HG02759 (cell line): Measurements from ENCODE around the gene ZNF497.

Experiments used
- ATAC-seq: cut with Tn5 transposase; IDR thresholded peaks from one replicate; pipeline ENCODE4 v1.9.1; 2021; ENCODE audit warnings: mild to moderate bottlenecking, moderate library complexity; ENCODE audit not compliant: unreplicated experiment

Gene ZNF497

DNA sequence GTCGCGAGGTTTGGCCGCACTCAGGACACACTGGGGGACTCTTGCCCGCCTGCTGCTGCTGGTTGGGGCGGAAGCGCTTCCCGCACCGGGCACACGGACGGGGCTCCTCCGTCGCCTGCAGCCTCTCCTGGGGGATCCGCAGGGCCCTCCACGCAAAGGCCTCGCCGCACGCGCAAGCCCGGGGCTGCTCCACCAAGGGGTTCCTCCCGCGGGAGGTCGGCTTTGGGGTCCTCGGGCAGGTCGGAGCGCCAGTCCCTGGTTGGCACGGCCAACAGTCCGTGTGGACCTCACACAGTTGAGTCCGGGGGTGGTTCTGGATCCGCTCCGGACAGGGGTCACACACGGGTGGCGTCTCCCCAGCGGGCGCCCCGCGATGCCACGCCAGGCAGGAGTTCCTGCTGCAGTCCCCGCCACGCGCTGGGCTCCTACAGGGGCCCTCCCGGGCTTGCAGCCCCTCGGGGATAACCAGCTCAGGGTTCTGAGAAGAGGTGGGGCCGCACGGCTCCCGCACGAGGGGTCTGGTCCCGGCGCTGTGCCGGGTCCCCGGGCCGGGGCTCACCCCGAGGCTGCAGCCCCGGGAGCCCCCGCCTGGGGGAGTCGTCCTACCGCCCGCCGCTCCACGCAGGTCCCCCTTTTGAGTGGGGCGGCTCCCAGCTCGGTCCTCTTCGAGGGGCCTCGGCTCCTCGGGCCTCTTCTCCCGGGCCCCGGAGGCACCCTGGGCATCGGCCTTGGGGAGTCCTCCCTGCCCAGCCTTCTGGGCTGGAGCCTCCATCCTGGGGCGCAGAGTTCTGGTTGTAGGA is 6.2 kb upstream of the ZNF497 start:
- no peak for ATAC-seq

DNA sequence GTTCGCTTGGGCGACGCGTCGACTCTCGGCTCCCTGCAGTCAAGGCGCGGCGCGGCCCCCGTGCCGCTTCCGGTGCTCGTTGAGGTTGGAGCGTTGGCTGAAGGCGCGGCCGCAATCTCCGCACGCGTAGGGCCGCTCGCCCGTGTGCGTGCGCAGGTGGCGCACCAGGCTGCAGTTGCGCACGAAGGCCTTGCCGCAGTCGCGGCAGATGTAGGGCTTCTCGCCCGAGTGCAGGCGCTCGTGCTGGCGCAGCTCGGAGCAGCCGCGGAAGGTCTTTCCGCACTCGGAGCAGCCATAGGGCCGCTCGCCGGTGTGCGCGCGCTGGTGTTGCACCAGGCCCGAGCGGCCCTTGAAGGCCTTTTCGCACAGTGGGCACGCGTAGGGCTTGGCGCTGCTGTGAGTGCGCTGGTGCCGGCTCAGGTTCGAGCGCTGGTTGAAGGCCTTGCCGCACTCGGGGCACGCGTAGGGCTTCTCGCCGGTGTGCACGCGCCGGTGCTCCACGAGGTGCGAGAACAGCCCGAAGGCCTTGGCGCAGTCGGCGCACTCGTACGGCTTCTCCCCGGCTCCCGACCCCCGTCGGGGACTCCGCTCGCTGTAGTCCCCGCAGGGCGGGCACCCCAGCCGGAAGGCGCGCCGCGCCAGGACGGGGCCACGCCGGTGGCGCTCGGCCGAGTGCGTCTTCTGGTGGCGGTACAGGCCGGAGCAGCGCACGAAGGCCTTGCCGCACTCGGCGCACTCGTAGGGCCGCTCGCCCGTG is 5.3 kb upstream of the ZNF497 start:
- ATAC-seq, result no peak

DNA sequence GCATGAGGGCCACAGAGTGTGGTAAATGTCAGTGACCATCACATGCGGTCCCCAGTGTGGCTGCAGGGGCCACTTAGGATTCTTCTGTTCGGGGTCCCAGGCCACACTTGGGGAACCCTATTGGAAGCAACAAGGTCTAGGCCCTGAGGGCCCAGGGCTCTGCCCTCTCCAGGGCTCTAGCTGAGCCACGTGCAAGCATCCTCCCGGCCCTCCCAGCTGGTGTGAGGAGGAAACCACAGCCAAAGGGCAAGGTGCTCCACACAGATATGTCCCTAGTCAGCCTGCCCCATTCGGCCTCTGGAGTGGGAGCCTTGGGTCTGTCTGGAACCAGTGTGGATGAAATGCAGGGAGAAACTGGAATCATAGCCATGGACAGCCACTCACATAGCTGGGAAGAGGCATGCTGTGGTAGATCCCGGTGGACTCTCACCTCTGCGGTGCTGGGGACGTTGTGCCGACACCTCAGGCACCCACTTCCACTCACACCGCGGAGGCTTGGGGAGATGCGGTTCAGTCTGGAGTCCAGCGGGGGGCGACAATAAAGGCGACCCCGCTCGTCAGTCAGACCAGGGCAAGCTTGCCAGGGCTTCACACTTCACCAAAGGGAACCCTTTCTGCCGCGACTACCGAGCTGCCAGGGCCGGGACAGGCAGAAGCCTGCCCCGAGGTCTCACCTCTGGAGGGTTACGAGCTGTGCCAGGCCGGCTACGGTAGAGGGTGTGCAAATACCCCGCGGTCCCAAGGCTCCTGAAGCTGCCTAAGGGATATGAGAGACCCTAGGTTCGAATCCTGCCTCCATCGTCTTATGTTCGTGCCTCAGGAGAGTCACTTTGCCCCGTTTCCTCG is 4.3 kb upstream of the ZNF497 start:
- no peak for ATAC-seq

DNA sequence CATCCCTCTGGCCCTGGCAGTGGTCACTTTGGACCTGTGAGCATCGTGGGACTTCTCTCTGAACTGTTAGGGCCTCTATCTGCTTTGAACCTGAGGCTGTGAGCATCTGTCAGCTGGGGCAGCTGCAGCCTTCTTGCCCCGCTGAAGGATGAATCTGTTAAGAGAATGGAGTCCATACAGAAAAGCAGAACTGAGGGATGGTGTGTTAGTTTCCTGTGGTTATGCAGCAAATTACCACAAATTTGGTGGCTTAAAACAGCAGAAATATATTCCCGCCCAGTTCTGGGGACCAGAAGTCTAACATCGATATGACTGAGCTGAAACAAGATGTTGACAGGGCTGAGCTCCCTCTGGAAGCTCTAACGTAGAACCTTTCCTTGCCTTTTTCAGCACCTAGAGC is 1.6 kb upstream of the ZNF497 start:
- no peak for ATAC-seq

DNA sequence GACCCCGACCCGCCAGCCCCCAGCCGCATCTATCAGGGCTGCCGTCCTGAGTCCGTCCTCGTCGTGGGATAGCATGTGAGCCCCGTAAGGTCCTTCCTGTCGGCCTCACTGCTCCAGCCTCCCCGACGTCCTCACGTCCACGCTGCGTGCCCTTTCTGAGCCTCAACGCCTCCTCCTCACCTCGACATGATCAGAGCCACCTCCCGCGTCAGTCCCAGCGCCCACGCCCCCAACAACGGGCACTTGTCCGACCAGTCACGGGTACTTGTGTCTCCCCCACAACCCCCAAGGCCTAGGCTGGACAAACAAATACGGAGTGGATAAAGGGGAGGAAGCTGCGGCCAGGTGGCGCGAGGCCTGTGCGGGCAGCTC is 665 bp downstream of the ZNF497 start:
- peak; percentile 16 for ATAC-seq

DNA sequence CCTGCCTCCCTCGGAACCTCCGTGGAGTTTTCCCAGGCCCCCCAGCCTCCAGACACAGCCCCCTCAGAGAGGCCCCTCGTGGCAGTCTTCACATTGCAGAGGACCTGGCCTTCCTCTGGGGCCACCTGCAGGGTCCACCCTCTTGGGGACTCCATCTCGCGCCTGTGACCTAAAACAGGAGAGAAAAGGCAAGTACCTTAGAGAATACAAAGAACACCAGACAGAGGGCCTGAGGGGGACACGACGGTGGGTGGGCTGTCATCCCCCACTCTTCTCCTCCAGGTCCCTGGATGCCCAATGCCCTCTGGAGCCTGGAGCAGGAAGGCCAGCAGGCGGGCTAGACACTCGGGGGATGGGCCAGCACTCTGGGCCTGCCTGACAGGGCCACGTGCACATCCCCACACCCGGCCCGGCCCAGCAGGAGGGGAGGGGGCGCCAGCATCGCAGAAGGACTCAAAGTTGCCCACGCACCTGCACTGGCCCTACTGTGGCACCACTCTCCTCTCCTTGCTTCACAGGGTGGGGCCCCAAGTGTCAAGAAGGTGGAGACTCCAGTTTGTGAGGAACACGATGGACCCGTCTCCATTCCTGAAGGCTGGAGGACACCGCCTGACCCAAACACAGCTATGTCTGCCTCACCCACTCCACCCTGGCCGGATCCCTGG is 4.9 kb downstream of the ZNF497 start:
- ATAC-seq, result no peak

DNA sequence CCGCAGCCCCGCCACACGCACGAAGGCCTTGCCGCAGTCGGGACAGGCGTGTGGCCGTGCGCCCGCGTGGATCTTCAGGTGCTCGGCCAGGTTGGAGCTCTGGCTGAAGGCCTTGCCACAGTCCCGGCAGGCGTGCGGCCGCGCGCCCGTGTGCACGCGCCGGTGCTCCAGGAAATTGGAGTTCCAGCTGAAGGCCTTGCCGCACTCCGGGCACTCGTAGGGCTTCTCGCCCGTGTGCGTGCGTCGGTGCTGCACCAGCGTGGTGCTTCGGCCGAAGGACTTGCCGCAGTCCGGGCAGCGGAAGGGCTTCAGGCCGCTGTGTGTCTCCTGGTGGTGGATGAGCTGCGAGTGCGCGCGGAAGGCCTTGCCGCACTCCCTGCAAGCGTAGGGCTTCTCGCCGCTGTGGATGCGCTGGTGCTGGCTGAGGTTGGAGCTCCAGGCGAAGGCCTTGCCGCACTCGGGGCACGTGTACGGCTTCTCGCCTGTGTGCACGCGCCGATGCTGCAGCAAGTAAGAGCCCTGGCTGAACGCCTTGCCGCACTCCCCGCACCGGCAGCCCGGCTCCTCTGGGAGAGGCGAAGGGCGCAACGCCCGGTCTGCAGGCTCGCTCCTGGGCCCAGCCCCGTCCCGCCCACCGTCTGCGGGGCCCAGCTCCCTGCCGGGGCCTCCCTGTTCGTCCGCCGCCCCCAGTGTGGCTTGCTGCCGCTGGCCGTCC is 5.6 kb downstream of the ZNF497 start:
- no peak for ATAC-seq

DNA sequence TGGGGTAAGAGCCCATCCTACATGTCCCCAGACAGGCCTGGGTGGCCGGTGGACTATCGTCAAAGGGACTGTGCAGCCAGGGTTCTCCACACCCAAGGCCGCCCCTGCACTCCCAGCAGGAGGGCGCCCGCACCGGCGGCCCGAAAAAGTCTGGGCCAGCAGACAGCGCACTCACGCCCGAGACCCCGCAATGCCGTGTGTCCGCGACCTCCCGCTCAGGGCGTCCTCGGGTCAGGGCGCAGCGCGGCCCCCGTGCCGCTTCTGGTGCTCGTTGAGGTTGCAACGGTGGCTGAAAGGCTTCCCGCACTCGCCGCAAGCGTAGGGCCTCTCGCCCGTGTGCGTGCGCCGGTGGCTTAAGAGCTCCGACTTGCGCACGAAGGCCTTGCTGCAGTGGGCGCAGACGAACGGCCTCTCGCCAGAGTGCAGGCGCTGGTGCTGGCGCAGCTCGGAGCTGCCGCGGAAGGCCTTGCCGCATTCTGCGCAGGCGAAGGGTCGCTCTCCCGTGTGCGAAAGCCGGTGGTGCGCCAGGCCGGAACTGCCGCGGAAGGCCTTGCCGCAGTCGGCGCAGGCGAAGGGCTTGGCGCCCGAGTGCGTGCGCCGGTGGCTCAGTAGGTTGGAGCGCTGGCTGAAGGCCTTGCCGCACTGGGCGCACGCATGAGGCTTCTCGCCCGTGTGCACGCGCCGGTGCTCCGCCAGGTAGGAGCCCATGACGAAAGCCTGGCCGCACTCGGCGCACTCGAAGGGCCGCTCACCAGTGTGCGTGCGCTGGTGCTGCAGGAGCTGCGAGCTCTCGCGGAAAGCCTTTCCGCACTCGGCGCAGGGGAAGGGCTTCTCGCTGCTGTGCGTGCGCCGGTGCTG is 6.4 kb downstream of the ZNF497 start:
- ATAC-seq, result peak; percentile 58

DNA sequence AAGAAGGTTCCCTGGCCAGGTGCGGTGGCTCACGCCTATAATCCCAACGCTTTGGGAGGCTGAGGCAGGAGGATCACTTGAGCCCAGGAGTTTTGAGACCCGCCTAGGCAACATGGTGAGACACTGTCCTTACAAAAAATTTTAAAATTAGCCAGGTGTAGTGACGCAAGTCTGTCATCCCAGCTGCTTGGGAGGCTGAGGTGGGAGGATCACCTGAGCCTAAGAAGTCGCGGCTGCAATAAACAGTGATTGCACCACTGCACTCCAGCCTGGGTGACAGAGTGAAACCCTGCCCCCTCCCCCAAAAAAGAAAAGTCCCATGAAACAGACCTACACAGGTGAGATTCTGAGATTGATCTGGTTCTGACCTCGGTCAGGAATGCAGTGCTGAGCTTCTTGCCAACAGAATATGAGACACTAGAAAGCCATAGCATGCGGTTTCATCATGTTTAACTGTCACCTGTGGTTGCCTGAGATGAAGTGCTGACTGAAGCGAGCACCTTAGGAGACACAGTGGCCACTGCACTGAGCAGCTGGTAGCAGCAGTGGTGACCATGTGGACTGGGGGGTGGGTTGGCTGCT is 7.2 kb downstream of the ZNF497 start:
- ATAC-seq, result no peak

DNA sequence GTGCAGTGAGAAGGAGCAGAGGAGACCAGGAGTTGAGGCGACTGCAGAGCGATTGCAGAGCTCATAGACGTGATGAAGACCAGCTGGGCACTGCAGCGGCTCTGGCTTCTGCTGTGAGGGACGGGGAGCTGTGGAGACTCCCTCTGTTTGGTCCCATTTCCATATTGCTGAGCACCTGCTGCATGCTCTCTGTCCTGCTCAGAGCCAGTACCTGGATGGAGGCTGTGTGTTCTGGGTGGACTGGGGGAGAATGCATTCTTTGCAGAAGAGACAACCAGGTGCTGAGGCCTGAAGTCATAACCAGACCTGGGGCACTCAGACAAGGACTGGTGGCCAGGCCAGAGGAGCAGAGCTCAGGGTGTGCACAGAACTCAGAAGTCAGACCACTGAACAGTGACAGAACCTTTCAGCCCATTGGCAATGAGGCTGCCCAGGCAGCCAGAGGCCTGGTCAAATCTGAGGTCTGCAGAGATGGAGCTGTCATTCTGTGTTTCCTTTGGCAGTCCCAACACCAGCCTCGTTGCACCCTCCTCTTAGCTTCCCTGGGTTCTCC is 8.0 kb downstream of the ZNF497 start:
- no peak for ATAC-seq

DNA sequence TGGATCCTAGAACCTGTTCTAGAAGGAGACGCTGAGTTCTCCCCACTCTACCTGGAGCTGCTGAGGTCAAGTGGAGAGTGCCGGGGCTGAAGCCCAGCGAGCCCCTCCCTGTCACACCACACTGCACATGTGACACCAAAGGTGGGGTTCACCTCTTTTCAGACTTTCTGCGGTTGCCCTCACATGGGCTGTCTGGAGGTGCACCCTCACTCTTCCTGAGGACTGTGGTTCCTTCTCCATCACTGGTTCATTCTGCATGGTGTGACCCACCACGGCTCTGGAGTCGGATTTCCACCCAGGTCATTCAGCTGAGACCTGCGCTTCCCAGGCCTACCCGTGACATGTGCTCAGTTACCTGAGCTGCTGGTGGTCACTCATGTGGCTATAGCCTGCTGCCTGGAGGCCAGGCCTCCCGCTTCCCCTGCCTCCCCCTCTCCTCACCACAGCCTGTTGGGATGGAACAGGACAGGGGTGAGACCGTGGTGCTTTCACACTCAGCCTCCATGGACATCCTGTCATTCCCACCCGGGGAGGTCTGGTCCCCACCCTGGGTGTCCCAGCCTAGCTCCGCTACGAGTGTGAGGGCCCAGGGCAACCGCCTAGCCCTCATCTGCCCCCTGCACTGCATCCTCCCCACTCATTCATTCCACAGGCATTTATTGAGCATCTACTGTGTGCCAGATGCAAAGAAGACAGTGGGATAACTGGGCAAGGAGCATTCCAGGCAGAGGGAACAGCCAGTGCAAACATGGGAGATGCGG is 8.7 kb downstream of the ZNF497 start:
- ATAC-seq, result no peak

DNA sequence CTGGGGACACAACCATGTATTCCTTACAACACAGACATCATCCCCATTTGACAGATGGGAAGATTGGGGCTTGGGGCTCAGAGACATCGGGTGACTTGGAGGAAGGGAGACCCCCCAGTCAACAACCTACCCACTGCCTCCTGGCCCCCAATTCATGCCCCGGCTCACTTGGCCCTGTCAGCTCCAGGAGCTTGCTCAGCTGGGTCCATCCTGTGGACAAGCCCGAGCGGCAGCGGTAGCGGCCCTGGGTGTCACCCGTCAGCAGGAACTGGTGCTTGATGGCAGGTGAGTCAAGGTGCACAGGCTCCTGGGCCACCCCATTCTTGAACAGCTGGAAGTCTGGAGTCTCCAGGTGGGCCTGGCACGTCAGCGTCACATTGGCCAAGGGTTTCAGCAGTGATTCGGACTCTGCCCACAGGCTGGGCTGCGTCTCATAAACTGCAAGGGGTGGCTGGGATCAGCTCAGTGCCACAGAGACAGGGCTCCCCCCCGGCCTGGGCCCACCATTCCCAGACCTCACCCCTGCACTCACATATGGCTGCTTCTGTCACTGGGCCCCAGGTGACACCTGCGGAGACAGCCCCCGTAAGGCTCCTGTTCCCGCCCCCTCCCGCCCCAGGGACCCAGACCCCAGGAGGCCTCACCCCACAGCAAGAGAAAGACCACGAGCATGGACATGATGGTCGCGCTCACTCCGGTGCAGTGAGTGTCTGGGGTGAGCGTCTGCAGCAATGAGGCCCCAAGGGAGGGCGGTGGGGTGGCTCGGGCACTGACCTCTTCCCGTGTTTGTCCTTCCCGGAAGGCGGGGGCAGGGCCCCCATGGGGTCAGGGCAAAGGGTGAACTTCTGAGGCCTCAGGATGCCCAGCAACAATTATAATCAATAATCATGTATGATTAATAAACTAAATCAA is 9.5 kb downstream of the ZNF497 start, which contains the start of gene A1BG:
Gene A1BG (minus strand): TSS at position 733 of the 912 bp plus-strand sequence. CDS start 55 bp downstream, at position 678.
- ATAC-seq, result no peak

DNA sequence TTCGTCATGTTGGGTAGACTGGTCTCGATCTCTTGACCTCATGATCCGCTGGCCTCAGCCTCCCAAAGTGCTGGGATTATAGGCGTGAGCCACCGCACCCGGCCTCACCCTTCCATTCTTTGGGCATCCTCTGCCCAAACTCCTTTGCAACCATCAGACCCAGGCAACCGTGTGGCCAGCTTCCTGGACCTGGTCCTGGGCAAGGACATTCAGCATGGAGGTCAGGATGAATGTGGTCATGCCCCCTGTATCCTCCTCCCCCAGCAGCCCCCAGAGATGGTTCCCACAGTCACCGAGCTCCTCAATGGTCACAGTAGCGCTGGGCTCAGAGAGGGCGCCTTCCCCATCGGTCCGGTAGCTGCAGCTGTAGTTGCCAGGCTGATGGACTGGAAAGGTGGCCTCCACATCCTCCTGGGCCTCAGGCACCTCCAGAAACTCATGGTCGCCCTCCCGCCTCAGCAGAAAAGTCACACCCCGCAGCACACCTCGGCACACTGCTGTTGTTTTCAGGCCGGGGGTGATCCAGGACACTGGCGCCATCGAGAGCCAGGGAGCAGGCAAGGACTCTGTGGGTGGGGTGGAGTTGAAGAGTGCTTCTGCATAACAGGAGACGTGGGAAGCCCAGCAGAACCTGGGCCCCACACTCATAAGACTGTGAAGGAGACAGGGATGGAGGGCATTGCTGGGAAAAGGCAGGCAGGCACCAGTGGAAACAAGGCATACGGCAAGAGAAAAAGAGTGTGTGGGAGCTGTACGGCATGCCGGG is 10.4 kb downstream of the ZNF497 start:
- no peak for ATAC-seq

DNA sequence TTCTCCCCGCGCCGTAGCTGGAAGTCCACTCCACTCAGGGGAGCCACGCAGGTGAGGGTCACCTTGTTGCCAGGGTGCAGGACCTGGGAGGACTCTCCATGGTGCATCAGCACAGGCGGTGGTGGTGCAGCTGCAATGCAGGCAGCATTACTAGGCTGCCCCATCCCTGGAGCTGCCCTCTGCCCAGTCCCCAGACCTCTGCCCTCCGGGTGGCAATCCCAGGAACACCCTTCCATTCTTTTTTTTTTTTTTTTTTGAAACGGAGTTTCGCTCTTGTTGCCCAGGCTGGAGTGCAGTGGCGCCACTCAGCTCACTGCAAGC is 11.0 kb downstream of the ZNF497 start:
- ATAC-seq, result no peak

DNA sequence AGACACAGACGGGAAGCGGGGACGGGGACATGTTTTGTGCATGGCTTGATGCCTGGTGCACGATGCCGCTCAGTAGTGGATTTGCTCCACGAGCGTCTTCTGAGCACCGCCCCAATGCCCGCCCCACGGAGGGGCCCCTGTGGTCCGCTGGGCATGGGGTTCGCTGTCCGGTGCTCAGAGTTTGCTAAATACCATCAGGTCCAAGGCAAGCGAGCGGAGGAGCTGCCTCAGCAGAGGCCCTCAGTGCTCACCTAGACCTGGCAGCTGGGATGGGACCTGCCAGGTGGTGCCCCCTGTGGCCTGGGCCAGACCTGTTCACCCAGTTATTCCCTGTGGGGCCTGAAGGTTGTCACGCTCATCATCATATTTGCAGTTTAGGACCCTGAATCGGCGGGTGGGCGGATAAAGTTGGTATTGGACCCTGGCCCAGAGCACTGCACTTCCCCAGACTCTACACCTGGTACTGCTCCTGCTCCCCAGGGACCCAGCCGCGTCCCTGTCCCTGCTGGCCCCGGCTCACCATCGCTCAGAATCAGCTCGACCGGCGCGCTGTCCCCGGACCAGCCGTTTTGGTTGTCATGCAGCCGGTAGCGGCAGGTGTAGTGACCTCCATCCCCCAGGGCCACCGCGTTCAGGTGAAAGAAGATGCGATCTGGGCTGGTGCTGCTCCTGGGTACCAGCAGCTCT is 11.5 kb downstream of the ZNF497 start:
- no peak for ATAC-seq
